ENCODE results near the gene ANP32B.

Gene ANP32B

DNA sequence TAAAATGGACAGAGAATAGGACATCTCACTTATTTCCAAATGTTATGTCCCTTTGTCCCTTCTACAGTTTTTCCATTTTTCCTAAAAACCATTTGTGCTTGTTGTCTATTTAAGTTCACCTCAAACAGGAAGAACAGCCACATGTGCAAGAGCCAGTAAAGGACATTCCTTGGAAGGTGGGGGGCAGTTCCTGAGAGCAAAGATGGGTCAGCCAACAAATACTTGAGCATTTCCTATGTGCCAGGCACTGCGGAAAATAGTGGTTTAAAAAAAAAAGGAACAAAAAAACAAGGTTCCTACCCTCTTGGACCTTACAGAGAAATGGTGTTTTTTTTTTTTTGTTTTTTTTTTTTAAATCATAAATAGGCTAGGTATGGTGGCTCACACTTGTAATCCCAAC is 26.8 kb downstream of the ANP32B start:
- ChIA-PET CTCF (interaction anchor here (1.0 to 1.4 kb wide), 3 partner anchors 22 to 26 kb away, joined by 3 to 4 read pairs (median 3); partner anchors contain the start of gene ANP32B), POLR2A (no interaction called here)
- TF ChIP-seq, protein P1, sequence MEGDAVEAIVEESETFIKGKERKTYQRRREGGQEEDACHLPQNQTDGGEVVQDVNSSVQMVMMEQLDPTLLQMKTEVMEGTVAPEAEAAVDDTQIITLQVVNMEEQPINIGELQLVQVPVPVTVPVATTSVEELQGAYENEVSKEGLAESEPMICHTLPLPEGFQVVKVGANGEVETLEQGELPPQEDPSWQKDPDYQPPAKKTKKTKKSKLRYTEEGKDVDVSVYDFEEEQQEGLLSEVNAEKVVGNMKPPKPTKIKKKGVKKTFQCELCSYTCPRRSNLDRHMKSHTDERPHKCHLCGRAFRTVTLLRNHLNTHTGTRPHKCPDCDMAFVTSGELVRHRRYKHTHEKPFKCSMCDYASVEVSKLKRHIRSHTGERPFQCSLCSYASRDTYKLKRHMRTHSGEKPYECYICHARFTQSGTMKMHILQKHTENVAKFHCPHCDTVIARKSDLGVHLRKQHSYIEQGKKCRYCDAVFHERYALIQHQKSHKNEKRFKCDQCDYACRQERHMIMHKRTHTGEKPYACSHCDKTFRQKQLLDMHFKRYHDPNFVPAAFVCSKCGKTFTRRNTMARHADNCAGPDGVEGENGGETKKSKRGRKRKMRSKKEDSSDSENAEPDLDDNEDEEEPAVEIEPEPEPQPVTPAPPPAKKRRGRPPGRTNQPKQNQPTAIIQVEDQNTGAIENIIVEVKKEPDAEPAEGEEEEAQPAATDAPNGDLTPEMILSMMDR (IDR thresholded peaks at IDR 0.05; ENCODE audit: control extremely low read depth, extremely low read depth, low read depth, missing control alignments), result no peak
- DNase-seq (ENCODE audit: extremely low spot score), result no peak

DNA sequence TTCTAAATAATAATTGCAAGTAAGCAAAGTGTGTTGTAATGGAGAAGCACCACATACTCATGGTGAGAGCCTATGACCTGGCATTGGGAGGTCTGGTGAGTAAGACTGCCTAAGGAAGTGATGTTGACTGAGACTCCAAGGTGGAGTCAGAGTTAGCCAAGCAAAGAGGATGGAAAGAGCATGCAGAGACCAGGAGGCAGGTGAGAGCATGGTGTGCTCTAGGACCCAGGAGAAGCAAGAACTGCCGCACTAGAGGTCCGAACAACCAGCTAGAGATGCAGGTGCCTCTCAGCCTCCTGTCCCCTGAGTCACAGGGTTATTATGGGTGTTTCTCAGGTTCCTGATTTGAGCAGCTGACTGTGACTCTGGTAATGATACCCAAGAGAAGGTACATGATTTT is 27.3 kb downstream of the ANP32B start:
- CTCF ChIA-PET, result interaction anchor here (1.0 to 1.4 kb wide), 4 partner anchors 9 to 27 kb away, joined by 3 to 4 read pairs (median 3); partner anchors contain the start of gene ANP32B
- peak; percentile 48 for DNase-seq (ENCODE audit: extremely low spot score)
- TF ChIP-seq, protein P1 (IDR thresholded peaks at IDR 0.05; ENCODE audit: control extremely low read depth, extremely low read depth, low read depth, missing control alignments), result no peak
- POLR2A ChIA-PET, result interaction anchor here (0.6 kb wide), 1 partner anchor 46 kb away, joined by 4 read pairs; the partner anchor contains the start of gene NANS

DNA sequence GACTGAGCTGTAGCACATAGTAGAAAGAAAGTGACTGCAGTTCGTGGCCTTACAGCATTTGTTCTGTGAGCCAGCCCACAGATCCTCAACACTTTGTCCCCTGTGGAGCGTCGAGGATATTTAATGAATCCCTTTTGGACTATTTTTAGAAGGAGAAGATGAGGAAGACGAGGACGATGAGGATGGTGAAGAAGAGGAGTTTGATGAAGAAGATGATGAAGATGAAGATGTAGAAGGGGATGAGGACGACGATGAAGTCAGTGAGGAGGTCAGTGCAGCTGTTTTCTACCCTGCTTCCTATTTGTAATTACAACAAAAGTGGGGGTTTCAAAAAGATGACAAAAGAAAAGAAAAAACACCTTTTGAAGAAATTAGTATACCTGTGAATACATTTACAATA is 28.0 kb downstream of the ANP32B start:
- ChIA-PET POLR2A (interaction anchor here (0.6 kb wide), 2 partner anchors 13 to 45 kb away, joined by 4 to 5 read pairs; partner anchors contain the start of gene NANS), CTCF (interaction anchor here (1.0 to 1.4 kb wide), 4 partner anchors 8 to 27 kb away, joined by 3 to 4 read pairs (median 3); partner anchors contain the start of gene ANP32B)
- DNase-seq (ENCODE audit: extremely low spot score), result no peak
- TF ChIP-seq, protein P1 (IDR thresholded peaks at IDR 0.05; ENCODE audit: control extremely low read depth, extremely low read depth, low read depth, missing control alignments), result no peak

DNA sequence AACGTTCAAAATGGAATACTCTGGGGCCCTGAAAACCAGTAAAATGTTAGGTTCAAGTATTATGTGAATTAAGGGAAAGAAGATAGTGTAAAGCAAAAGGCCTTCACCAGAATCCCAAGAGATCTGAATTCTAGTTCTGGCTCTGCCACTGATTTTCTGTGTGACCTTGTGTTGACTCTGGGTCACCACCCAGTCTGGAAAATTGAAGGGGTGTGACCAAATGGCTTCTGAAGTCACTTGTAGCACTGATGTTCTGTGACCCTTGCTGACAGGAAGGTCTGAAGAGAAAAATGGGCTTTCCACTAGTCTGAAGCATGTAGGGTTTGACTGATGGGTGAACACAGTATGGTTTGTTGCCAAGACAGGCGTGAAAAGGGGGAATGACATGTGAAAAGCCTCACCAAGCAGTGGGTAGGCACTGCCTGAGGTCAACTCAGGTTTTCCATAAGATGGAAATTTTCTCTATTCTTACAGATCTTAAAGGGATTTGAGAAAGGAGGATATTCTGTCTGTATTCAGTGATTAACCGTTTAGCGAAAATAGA is 33.1 kb downstream of the ANP32B start:
- TF ChIP-seq, protein P1 (IDR thresholded peaks at IDR 0.05; ENCODE audit: control extremely low read depth, extremely low read depth, low read depth, missing control alignments), result no peak
- POLR2A ChIA-PET, result no interaction called here
- DNase-seq (ENCODE audit: extremely low spot score), result no peak
- CTCF ChIA-PET, result interaction anchor here (0.9 to 2.5 kb wide), 4 partner anchors 9 to 34 kb away, joined by 3 to 9 read pairs (median 3); partner anchors contain the start of gene ANP32B

DNA sequence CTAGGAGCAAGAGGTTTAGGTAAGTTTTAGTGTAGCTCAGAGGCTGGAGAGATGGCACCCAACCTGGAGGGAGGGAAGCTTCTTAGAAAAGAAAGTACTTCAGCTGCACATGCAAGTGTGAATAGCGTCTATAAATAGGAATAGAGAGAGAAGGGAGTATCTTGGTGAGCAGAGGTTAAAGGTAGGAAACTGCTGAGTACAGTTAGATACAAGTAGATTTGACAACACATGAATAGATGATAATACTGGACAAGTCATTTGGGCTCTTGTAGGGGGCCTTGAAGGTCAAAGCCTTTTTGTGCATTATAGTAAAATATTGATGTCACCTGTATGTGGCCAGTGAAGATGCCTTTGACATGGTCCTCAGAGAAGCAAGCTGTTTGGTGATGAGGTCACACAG is 34.2 kb downstream of the ANP32B start:
- DNase-seq (ENCODE audit: extremely low spot score), result no peak
- TF ChIP-seq, protein P1 (IDR thresholded peaks at IDR 0.05; ENCODE audit: control extremely low read depth, extremely low read depth, low read depth, missing control alignments), result no peak
- ChIA-PET CTCF (interaction anchor here (1.0 to 2.5 kb wide), 8 partner anchors 9 to 96 kb away, joined by 3 to 9 read pairs (median 3); no protein-coding TSS in a partner anchor), POLR2A (no interaction called here)

DNA sequence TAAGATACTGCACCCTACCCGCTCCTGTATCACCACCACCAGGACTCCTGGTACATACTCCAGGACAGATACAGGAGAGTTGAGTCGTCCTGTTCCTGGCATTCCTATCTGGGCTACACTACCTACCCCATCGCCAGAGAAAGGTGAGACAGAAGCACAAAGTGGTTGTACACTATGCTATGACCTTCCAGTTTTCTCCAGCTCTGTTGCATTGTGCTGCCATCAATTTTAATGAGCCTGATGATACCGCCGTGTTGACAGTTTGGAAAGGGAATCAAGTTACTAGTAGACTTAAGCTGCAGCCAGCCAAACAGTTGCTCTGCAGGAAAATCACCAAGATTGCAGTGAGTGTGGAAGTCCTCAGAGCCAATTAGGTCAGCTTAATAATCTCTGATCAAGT is 35.2 kb downstream of the ANP32B start:
- ChIA-PET POLR2A (no interaction called here), CTCF (interaction anchor here (1.3 to 4.0 kb wide), 6 partner anchors 12 to 96 kb away, joined by 3 to 42 read pairs (median 6); no protein-coding TSS in a partner anchor)
- no peak for DNase-seq (ENCODE audit: extremely low spot score)

More for the DNA sequence above, 35.2 kb downstream of the ANP32B start:
- TF ChIP-seq, protein P1 (IDR thresholded peaks at IDR 0.05; ENCODE audit: control extremely low read depth, extremely low read depth, low read depth, missing control alignments), result no peak

Data from GM10248 (cell line).